GM23338 (cell line): ENCODE results near the gene STK39. TPM values are rescaled to one million over a fixed set of nuclear protein-coding genes. Genes with fewer than 3 reads are reported as not detected.

Experiments
- ATAC-seq: fragments of 200-7000 bp; cut with Tn5 transposase; 3 replicates; pipeline ENCODE4 v1.9.1; 2020
- DNase-seq: peaks from one replicate; pipeline ENCODE4 v3.0.0-alpha.2; 2015; ENCODE audit warnings: low spot score
- H2AFZ ChIP-seq: fragments of 200-600 bp; sonication (generic); 2 replicates; pipeline ENCODE4 v1.8.0; 2016; ENCODE audit warnings: antibody characterized with exemption, mild to moderate bottlenecking, moderate library complexity
- H3F3A ChIP-seq: fragments of 200-600 bp; sonication (generic); replicated peaks from 2 replicates; pipeline ENCODE4 v1.8.0; 2017; ENCODE audit warnings: antibody characterized with exemption, mixed run types, low read depth
- H3K27ac ChIP-seq: fragments of 200-600 bp; sonication (generic); 2 replicates; pipeline ENCODE4 v1.6.1; 2016; ENCODE audit warnings: low read depth
- H3K27me3 ChIP-seq: fragments of 200-600 bp; sonication (generic); 2 replicates; pipeline ENCODE4 v1.8.0; 2016; ENCODE audit warnings: mild to moderate bottlenecking, mixed run types, moderate library complexity; ENCODE audit not compliant: insufficient read depth
- H3K36me3 ChIP-seq: fragments of 200-600 bp; sonication (generic); 2 replicates; pipeline ENCODE4 v1.8.0; 2016; ENCODE audit warnings: mild to moderate bottlenecking; ENCODE audit not compliant: insufficient read depth
- H3K4me1 ChIP-seq: fragments of 200-600 bp; sonication (generic); 2 replicates; pipeline ENCODE4 v1.8.0; 2016; ENCODE audit warnings: mild to moderate bottlenecking, moderate library complexity; ENCODE audit not compliant: insufficient read depth
- H3K4me2 ChIP-seq: fragments of 200-600 bp; sonication (generic); 2 replicates; pipeline ENCODE4 v1.7.1; 2017; ENCODE audit warnings: mixed run types
- H3K4me3 ChIP-seq: fragments of 200-600 bp; sonication (generic); 2 replicates; pipeline ENCODE4 v1.6.1; 2016; ENCODE audit warnings: mixed run types
- H3K79me2 ChIP-seq: fragments of 200-600 bp; sonication (generic); replicated peaks from 2 replicates; pipeline ENCODE4 v1.8.0; 2017; ENCODE audit warnings: mild to moderate bottlenecking; ENCODE audit not compliant: insufficient read depth
- H3K9me2 ChIP-seq: fragments of 200-600 bp; sonication (generic); 2 replicates; pipeline ENCODE4 v1.8.0; 2017; ENCODE audit not compliant: insufficient read depth
- H4K20me1 ChIP-seq: fragments of 200-600 bp; sonication (generic); replicated peaks from 2 replicates; pipeline ENCODE4 v1.8.0; 2017; ENCODE audit warnings: mild to moderate bottlenecking; ENCODE audit not compliant: insufficient read depth
- H3K27ac Mint-ChIP-seq: 2 replicates; pipeline ENCODE4 v1.8.0; 2020; ENCODE audit warnings: inconsistent platforms, mild to moderate bottlenecking, moderate library complexity, mixed read lengths
- H3K27me3 Mint-ChIP-seq: 3 replicates; pipeline ENCODE4 v1.8.0; 2022; ENCODE audit warnings: low read depth, mild to moderate bottlenecking, moderate library complexity, mixed read lengths, inconsistent platforms; ENCODE audit not compliant: insufficient read depth, poor library complexity
- H3K36me3 Mint-ChIP-seq: 3 replicates; pipeline ENCODE4 v1.8.0; 2021; ENCODE audit warnings: low read depth, mild to moderate bottlenecking, inconsistent platforms, moderate library complexity, mixed read lengths
- H3K4me1 Mint-ChIP-seq: 3 replicates; pipeline ENCODE4 v1.8.0; 2020; ENCODE audit warnings: mild to moderate bottlenecking, inconsistent platforms, mixed read lengths
- H3K4me3 Mint-ChIP-seq: 3 replicates; pipeline ENCODE4 v1.8.0; 2021; ENCODE audit warnings: moderate library complexity, mild to moderate bottlenecking, inconsistent platforms, mixed read lengths
- H3K9me3 Mint-ChIP-seq: 3 replicates; pipeline ENCODE4 v1.8.0; 2020; ENCODE audit warnings: moderate library complexity, mild to moderate bottlenecking, inconsistent platforms, mixed read lengths
- CREB1 ChIP-seq: fragments of 250-450 bp; sonication (Bioruptor Pico); IDR thresholded peaks from 2 replicates; pipeline ENCODE4 v1.5.0; 2020; ENCODE audit warnings: low read depth, mild to moderate bottlenecking, moderate library complexity
- EZH2 ChIP-seq: fragments of 200-600 bp; sonication (generic); IDR thresholded peaks from one replicate; pipeline ENCODE4 v1.8.0; 2017; ENCODE audit warnings: antibody characterized with exemption, mild to moderate bottlenecking, low read depth; ENCODE audit not compliant: unreplicated experiment
- EZH2phosphoT487 ChIP-seq: fragments of 200-600 bp; sonication (generic); IDR thresholded peaks from one replicate; pipeline ENCODE4 v1.8.1; 2018; ENCODE audit warnings: antibody characterized with exemption; ENCODE audit not compliant: unreplicated experiment
- NANOG ChIP-seq: IDR thresholded peaks from 2 replicates; pipeline ENCODE4 v1.6.1; 2016; ENCODE audit warnings: antibody characterized with exemption, borderline replicate concordance
- POLR2AphosphoS5 ChIP-seq: IDR thresholded peaks from 2 replicates; pipeline ENCODE4 v1.6.1; 2016; ENCODE audit warnings: antibody characterized with exemption, low read depth
- STAT1 ChIP-seq: IDR thresholded peaks from one replicate; pipeline ENCODE4 v1.6.1; 2016; ENCODE audit warnings: antibody characterized with exemption; ENCODE audit not compliant: unreplicated experiment
- polyA plus RNA-seq: library from polyadenylated mRNA; unstranded; fragments of >200 nt; fragmentation: Nextera tagmentation; extraction: Ambion mirVana; gene quantifications from 2 replicates; pipeline ENCODE4 v1.2.1, GENCODE V29; 2016
- total RNA-seq: library from RNA; depleted of rRNA; stranded (reverse); fragments of >200 nt; shearing (Covaris generic); gene quantifications from 2 replicates; pipeline ENCODE4 v1.2.3, GENCODE V29; 2014
- TF ChIP-seq, protein P1 (sequence below): IDR thresholded peaks from one replicate; pipeline ENCODE4 v1.6.1; 2018; ENCODE audit warnings: antibody characterized with exemption; ENCODE audit not compliant: unreplicated experiment
- TF ChIP-seq, protein P2 (sequence below), 2 experiments: fragments of 200-600 bp in 1 of 2; sonication (generic) in 1 of 2; conservative IDR thresholded peaks; 2 replicates each; pipeline versions ENCODE4 v1.5.1 to v1.6.1; 2016 to 2017; ENCODE audit warnings: antibody characterized with exemption in 2 of 2, low read depth in 2 of 2, mild to moderate bottlenecking in 2 of 2, moderate library complexity in 1 of 2
- TF ChIP-seq, protein P3 (sequence below): IDR thresholded peaks from 2 replicates; pipeline ENCODE4 v1.6.1; 2016; ENCODE audit warnings: antibody characterized with exemption

Gene STK39
- total and polyA plus RNA-seq, 2 experiments from 2014 or later, result 9.5 to 16.9 TPM

DNA sequence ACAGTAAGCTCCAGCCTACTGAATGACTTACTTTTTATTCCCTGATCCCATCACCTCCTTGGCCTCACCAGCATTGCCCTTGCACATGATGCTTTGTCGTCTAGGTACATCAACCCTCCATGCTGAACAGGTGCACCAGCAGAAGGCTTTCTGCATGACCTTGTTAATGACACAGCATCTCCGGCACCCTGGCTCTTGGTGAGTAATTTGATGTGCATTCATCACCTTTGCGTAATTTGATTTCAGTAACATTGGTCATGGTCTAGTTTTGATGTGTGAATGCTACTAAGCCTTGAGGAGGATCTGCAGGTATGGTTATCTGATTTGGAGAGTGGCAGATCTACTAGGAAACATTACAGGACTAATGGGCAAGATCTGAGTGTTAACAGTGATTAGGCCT lies 103.6 kb downstream of the STK39 start (continued):
- TF ChIP-seq, protein P1, sequence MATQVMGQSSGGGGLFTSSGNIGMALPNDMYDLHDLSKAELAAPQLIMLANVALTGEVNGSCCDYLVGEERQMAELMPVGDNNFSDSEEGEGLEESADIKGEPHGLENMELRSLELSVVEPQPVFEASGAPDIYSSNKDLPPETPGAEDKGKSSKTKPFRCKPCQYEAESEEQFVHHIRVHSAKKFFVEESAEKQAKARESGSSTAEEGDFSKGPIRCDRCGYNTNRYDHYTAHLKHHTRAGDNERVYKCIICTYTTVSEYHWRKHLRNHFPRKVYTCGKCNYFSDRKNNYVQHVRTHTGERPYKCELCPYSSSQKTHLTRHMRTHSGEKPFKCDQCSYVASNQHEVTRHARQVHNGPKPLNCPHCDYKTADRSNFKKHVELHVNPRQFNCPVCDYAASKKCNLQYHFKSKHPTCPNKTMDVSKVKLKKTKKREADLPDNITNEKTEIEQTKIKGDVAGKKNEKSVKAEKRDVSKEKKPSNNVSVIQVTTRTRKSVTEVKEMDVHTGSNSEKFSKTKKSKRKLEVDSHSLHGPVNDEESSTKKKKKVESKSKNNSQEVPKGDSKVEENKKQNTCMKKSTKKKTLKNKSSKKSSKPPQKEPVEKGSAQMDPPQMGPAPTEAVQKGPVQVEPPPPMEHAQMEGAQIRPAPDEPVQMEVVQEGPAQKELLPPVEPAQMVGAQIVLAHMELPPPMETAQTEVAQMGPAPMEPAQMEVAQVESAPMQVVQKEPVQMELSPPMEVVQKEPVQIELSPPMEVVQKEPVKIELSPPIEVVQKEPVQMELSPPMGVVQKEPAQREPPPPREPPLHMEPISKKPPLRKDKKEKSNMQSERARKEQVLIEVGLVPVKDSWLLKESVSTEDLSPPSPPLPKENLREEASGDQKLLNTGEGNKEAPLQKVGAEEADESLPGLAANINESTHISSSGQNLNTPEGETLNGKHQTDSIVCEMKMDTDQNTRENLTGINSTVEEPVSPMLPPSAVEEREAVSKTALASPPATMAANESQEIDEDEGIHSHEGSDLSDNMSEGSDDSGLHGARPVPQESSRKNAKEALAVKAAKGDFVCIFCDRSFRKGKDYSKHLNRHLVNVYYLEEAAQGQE, result no peak
- no peak for TF ChIP-seq CREB1 (CRISPR knock-in tag)

DNA sequence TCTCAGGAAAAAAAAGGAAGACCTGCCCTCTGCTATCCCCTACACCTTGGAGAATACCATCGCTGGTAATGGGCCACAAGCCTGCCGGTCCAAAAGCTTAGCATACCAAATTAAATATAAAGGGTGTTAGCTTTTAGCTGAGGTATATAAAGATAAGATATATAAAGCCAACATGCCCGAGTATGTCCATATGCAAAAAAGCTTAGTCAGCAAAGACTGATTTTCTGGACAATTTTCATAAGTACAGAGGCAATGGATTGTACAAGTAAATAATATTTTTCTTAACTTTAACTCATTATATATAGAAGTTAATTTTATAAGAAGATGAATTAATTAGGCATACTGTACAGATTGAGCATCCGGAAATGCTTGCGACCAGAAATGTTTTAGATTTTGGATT lies 106.5 kb downstream of the STK39 start:
- no peaks in the 10 kb centered on the region for H3K9me2 ChIP-seq
- H3K27me3 ChIP-seq, result no peaks in the 10 kb centered on the region
- peaks cover 25% of the 10 kb centered on the region for H3K4me1 Mint-ChIP-seq
- DNase-seq (no peak), ATAC-seq (no peak)
- H3K4me3 ChIP-seq, result no peak overlapping the region
- H3K79me2 ChIP-seq, result no peaks in the 10 kb centered on the region
- H3K36me3 Mint-ChIP-seq, result no peaks in the 10 kb centered on the region
- H3K27me3 Mint-ChIP-seq, result peaks cover 3% of the 10 kb centered on the region
- H3K4me3 Mint-ChIP-seq, result no peak overlapping the region
- H3K9me3 Mint-ChIP-seq, result no peaks in the 10 kb centered on the region
- H3K27ac Mint-ChIP-seq, result no peak overlapping the region
- H4K20me1 ChIP-seq, result no peaks in the 10 kb centered on the region
- H3F3A ChIP-seq, result no peaks in the 10 kb centered on the region
- H3K36me3 ChIP-seq, result no peaks in the 10 kb centered on the region
- no peak overlapping the region for H3K4me2 ChIP-seq
- H3K27ac ChIP-seq, result no peak overlapping the region
- H3K4me1 ChIP-seq, result peaks cover 11% of the 10 kb centered on the region; the same call in 1 of the 2 replicates
- H2AFZ ChIP-seq, result no peak overlapping the region
- TF ChIP-seq, protein P2, sequence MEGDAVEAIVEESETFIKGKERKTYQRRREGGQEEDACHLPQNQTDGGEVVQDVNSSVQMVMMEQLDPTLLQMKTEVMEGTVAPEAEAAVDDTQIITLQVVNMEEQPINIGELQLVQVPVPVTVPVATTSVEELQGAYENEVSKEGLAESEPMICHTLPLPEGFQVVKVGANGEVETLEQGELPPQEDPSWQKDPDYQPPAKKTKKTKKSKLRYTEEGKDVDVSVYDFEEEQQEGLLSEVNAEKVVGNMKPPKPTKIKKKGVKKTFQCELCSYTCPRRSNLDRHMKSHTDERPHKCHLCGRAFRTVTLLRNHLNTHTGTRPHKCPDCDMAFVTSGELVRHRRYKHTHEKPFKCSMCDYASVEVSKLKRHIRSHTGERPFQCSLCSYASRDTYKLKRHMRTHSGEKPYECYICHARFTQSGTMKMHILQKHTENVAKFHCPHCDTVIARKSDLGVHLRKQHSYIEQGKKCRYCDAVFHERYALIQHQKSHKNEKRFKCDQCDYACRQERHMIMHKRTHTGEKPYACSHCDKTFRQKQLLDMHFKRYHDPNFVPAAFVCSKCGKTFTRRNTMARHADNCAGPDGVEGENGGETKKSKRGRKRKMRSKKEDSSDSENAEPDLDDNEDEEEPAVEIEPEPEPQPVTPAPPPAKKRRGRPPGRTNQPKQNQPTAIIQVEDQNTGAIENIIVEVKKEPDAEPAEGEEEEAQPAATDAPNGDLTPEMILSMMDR (conservative IDR thresholded peaks at IDR 0.05; ENCODE audit: low read depth in 2 of 2), result no peak
- no peak for TF ChIP-seq EZH2
- TF ChIP-seq STAT1, result no peak
- TF ChIP-seq, protein P3, sequence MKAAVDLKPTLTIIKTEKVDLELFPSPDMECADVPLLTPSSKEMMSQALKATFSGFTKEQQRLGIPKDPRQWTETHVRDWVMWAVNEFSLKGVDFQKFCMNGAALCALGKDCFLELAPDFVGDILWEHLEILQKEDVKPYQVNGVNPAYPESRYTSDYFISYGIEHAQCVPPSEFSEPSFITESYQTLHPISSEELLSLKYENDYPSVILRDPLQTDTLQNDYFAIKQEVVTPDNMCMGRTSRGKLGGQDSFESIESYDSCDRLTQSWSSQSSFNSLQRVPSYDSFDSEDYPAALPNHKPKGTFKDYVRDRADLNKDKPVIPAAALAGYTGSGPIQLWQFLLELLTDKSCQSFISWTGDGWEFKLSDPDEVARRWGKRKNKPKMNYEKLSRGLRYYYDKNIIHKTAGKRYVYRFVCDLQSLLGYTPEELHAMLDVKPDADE, result no peak
- TF ChIP-seq, protein P1, result no peak
- TF ChIP-seq NANOG, result no peak
- TF ChIP-seq EZH2phosphoT487, result no peak
- TF ChIP-seq CREB1 (CRISPR knock-in tag), result no peak
- no peak for TF ChIP-seq POLR2AphosphoS5
